ENCODE data around the gene ACSBG1.

Gene ACSBG1

GRCh38 chr15:78149805-78150751 is 84.3 kb downstream of the ACSBG1 start:
- Histone ChIP-seq H3K27me3 (ENCODE audit: insufficient read depth, low read length, poor library complexity) (no peaks in the 10 kb centered on the region), H4K20me1 (ENCODE audit: insufficient read depth, low read length) (peaks cover 7% of the 10 kb centered on the region), H3K4me2 (ENCODE audit: insufficient read depth, low read length) (peak overlapping the region; percentile 88), H3K9ac (ENCODE audit: low read depth, low read length) (peak overlapping the region; percentile 79), H3K79me2 (ENCODE audit: insufficient read depth, low read length) (peaks cover 59% of the 10 kb centered on the region), H3K9me3 (ENCODE audit: insufficient read depth, low read length, severe bottlenecking) (no peaks in the 10 kb centered on the region), H3K36me3 (ENCODE audit: insufficient read depth, low read length) (peaks cover 14% of the 10 kb centered on the region), H3K27ac (ENCODE audit: low read length) (peak overlapping the region; percentile 51), H3K4me1 (ENCODE audit: insufficient read depth, low read length) (peaks cover 46% of the 10 kb centered on the region), H2AFZ (ENCODE audit: low read depth, low read length) (peak overlapping the region; percentile 68), H3K4me3 (ENCODE audit: low read depth in 1 of 2, low read length in 2 of 2) (peak overlapping the region; percentile 25 to 58)
- ATAC-seq (ENCODE audit: insufficient read depth, low read depth) (no peak), DNase-seq (no peak)
- no peak for TF ChIP-seq EZH2 (IDR thresholded peaks at IDR 0.05; ENCODE audit: borderline replicate concordance, low read depth, low read length, severe bottlenecking)
- no peak for TF ChIP-seq CTCF (IDR thresholded peaks at IDR 0.05; ENCODE audit: borderline replicate concordance, extremely low read depth, low read length, poor library complexity, severe bottlenecking)

- peak within 1 kb of the TSS; percentile 68 for H2AFZ ChIP-seq (ENCODE audit: low read depth, low read length)
These were observed 85.1 kb downstream of the ACSBG1 start, which contains the start of gene IDH3A for GRCh38 chr15:78149068-78149804. Gene IDH3A, plus strand, starts transcription at chr15:78149362. Its CDS starts 42 bp downstream, at chr15:78149404.

GRCh38 chr15:78148392-78149067 is 85.8 kb downstream of the ACSBG1 start:
- ATAC-seq (ENCODE audit: insufficient read depth, low read depth) (no peak), DNase-seq (no peak)
- TF ChIP-seq CTCF (IDR thresholded peaks at IDR 0.05; ENCODE audit: borderline replicate concordance, extremely low read depth, low read length, poor library complexity, severe bottlenecking) = no peak
- no peak for TF ChIP-seq EZH2 (IDR thresholded peaks at IDR 0.05; ENCODE audit: borderline replicate concordance, low read depth, low read length, severe bottlenecking)
- Histone ChIP-seq H3K4me2 (ENCODE audit: insufficient read depth, low read length) (peak overlapping the region; percentile 80), H3K27me3 (ENCODE audit: insufficient read depth, low read length, poor library complexity) (no peaks in the 10 kb centered on the region), H2AFZ (ENCODE audit: low read depth, low read length) (peak overlapping the region; percentile 33), H3K79me2 (ENCODE audit: insufficient read depth, low read length) (peaks cover 46% of the 10 kb centered on the region), H3K4me3 (ENCODE audit: low read depth in 1 of 2, low read length in 2 of 2) (peak overlapping the region; percentile 47 to 58; a peak in 3 of 4 replicates), H3K4me1 (ENCODE audit: insufficient read depth, low read length) (peaks cover 42% of the 10 kb centered on the region), H3K9ac (ENCODE audit: low read depth, low read length) (peak overlapping the region; percentile 59), H3K36me3 (ENCODE audit: insufficient read depth, low read length) (peaks cover 6% of the 10 kb centered on the region), H4K20me1 (ENCODE audit: insufficient read depth, low read length) (peaks cover 7% of the 10 kb centered on the region), H3K27ac (ENCODE audit: low read length) (peak overlapping the region; percentile 70), H3K9me3 (ENCODE audit: insufficient read depth, low read length, severe bottlenecking) (no peaks in the 10 kb centered on the region)

More at GRCh38 chr15:78149068-78149804, 85.1 kb downstream of the ACSBG1 start, which contains the start of gene IDH3A:
- Histone ChIP-seq H3K27me3 (ENCODE audit: insufficient read depth, low read length, poor library complexity) (no peaks in the 10 kb centered on the region), H3K27ac (ENCODE audit: low read length) (peak within 1 kb of the TSS; percentile 70), H4K20me1 (ENCODE audit: insufficient read depth, low read length) (peaks cover 7% of the 10 kb centered on the region), H3K4me2 (ENCODE audit: insufficient read depth, low read length) (peak within 1 kb of the TSS; percentile 88), H3K36me3 (ENCODE audit: insufficient read depth, low read length) (peaks cover 6% of the 10 kb centered on the region), H3K9me3 (ENCODE audit: insufficient read depth, low read length, severe bottlenecking) (no peaks in the 10 kb centered on the region), H3K4me1 (ENCODE audit: insufficient read depth, low read length) (peaks cover 42% of the 10 kb centered on the region), H3K9ac (ENCODE audit: low read depth, low read length) (peak within 1 kb of the TSS; percentile 79), H3K4me3 (ENCODE audit: low read depth in 1 of 2, low read length in 2 of 2) (peak within 1 kb of the TSS; percentile 47 to 58), H3K79me2 (ENCODE audit: insufficient read depth, low read length) (peaks cover 52% of the 10 kb centered on the region)
- DNase-seq = peak; percentile 98
- TF ChIP-seq CTCF (IDR thresholded peaks at IDR 0.05; ENCODE audit: borderline replicate concordance, extremely low read depth, low read length, poor library complexity, severe bottlenecking) (no peak), EZH2 (IDR thresholded peaks at IDR 0.05; ENCODE audit: borderline replicate concordance, low read depth, low read length, severe bottlenecking) (no peak)
- ATAC-seq (ENCODE audit: insufficient read depth, low read depth) = peak; percentile 92

All from DND-41 (cell line).